Fibroblast of the aortic adventitia (primary cell): ENCODE data around the gene SEC24B. TPM values are rescaled to one million over a fixed set of nuclear protein-coding genes. Genes with fewer than 3 reads are reported as not detected.

Experiments used
- DNase-seq: peaks from one replicate; pipeline ENCODE4 v3.0.0-alpha.2; 2010; ENCODE audit warnings: low read depth
- H3K4me3 ChIP-seq: 2 replicates; pipeline ENCODE4 v1.5.1; 2011; ENCODE audit warnings: low read depth, mild to moderate bottlenecking, control low read depth, low read length, moderate library complexity
- total RNA-seq: library from RNA; depleted of rRNA; stranded (reverse); fragments of >200 nt; gene quantifications from 2 replicates; pipeline ENCODE4 v1.2.3, GENCODE V29; 2012; ENCODE audit warnings: low replicate concordance
- TF ChIP-seq, protein P1 (sequence below): IDR thresholded peaks from 2 replicates; pipeline ENCODE4 v1.5.1; 2011; ENCODE audit warnings: mild to moderate bottlenecking, low read length, control low read depth, inconsistent platforms; ENCODE audit not compliant: insufficient read depth

SEC24B gene
- total RNA-seq, 1 donor: 29.6 TPM

DNA sequence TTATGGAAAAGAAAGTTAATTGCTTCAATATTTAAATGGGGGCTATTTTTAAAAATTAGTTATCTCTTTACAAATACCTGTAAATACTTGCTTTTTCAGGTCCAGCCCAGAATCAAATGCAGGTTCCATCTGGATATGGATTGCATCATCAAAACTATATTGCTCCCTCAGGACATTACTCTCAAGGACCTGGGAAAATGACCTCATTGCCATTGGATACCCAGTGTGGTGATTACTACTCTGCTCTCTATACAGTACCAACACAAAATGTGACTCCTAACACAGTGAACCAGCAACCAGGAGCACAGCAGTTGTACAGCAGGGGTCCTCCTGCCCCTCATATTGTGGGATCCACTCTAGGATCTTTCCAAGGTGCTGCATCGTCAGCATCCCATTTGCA, 29.2 kb downstream of the SEC24B start:
- TF ChIP-seq, protein P1, sequence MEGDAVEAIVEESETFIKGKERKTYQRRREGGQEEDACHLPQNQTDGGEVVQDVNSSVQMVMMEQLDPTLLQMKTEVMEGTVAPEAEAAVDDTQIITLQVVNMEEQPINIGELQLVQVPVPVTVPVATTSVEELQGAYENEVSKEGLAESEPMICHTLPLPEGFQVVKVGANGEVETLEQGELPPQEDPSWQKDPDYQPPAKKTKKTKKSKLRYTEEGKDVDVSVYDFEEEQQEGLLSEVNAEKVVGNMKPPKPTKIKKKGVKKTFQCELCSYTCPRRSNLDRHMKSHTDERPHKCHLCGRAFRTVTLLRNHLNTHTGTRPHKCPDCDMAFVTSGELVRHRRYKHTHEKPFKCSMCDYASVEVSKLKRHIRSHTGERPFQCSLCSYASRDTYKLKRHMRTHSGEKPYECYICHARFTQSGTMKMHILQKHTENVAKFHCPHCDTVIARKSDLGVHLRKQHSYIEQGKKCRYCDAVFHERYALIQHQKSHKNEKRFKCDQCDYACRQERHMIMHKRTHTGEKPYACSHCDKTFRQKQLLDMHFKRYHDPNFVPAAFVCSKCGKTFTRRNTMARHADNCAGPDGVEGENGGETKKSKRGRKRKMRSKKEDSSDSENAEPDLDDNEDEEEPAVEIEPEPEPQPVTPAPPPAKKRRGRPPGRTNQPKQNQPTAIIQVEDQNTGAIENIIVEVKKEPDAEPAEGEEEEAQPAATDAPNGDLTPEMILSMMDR: no peak
- no peak for DNase-seq
- no peak overlapping the region for H3K4me3 ChIP-seq

DNA sequence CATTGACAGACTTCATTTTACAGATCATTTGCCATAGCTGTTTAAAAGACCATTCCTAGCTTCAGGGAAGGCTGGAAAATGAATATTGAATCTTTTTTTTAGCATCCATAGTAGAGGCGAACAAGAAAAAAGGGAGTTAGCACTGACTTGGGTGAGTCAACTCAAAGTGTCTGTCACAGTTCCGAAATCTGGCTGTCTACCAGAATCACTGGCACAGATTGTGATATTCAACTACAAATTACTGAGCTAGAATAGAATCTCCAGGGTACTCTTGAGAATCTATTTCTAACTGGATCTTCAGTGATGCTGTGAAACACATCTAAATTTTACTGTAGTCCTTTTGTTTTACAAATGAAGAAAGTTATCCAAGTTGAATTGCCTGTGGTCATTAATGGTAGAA, 31.5 kb downstream of the SEC24B start:
- peak; percentile 49 for DNase-seq
- H3K4me3 ChIP-seq: no peak overlapping the region
- TF ChIP-seq, protein P1: no peak

DNA sequence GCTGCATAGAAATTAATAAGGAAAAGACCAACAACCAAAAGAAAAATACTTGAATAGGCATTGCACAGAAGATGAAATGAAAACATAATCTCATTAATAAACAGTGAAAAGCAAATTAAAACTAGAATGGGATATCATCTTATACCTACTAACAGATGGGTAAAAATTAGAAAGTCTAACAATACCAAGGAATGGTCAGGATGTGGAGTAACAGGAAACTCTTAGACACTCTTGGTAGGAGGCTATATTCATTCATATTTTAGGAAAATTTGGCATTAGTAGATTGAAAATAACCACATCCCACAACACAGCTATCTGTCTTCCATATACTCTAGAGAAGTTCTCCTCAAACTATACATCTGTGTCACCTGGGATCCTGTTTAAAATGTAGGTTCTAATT, 36.3 kb downstream of the SEC24B start:
- DNase-seq: no peak
- TF ChIP-seq, protein P1: no peak
- no peak overlapping the region for H3K4me3 ChIP-seq

DNA sequence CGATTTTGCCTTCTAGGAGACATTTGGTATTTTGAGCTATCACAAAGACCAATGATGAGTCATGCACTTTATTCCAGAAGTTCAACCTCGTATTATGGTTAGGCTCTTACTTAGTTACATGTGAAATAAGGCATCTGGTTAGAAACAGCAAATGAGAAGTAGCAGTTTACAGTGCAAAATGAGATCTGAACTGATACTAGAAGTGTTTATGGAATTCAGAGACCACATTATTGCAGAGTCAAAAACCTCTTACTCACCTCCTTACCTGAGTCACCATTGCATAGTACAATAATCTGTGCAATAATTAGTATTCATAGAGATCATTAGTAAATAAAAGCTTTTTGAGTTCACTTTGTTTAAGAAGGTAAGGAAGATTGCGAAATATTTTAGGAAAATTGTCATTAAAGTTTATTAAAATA, 38.7 kb downstream of the SEC24B start:
- H3K4me3 ChIP-seq: no peak overlapping the region
- TF ChIP-seq, protein P1: no peak
- DNase-seq: peak; percentile 70

DNA sequence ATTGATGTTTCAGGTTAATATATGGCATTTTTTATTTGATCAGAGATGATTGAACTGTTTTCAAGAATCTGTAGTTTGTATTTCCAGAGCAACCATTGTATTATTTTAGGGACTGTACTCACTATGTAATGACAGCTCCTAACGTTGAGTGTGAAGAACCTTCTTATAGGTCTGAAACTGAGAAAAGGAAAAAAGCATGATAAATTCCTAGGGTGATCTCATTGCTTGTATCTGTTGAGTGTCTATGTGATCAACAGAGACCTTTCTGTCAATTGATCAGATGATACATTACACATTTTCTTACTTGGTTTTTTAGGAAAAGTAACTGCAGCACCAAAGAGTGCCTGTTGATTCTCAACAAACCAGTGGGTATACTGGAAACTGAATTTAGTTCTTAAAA, 40.2 kb downstream of the SEC24B start:
- no peak for DNase-seq
- no peak overlapping the region for H3K4me3 ChIP-seq
- TF ChIP-seq, protein P1: no peak

DNA sequence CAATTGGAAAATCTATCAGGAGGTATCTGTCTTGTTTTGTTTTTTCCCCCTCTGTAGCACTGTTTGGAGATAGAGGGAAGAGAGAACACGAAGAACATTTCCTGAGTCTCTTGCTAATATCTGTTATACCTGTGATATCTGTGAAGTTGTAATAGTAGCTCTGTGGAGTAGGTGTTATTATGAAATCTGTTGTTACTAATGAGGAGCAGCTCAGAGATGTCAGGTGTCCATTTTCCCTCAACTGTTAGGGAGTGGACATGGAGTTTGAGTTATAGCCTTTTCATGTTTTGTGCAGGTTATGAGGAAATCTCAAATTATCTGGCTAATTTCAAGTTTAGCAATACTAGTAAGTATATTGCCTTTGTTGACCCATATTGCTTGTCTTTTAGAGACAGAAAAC, 52.4 kb downstream of the SEC24B start:
- no peak for DNase-seq
- H3K4me3 ChIP-seq: no peak overlapping the region
- TF ChIP-seq, protein P1: no peak

DNA sequence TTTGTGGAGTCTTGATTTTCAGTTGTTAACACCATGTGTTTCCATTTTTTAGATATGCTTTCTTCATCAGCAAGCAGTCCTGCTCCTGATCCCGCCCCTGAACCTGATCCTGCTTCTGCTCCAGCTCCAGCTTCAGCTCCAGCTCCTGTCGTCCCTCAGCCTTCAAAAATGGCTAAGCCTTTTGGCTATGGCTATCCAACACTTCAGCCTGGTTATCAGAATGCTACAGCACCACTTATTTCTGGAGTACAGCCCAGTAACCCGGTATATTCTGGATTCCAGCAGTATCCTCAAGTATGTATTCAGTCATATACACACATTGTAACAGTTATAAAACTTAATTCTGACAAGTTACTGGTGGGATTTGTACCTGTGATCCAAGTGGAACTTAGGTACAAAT, 60.9 kb downstream of the SEC24B start:
- DNase-seq: no peak
- no peak overlapping the region for H3K4me3 ChIP-seq
- TF ChIP-seq, protein P1: no peak
